K562 (cell line): Measurements from ENCODE around the gene USP15. TPM values are rescaled to one million over a fixed set of nuclear protein-coding genes. Genes with fewer than 3 reads are reported as not detected.
A peak's percentile ranks its signal among the peaks of the same experiment; 100 is the strongest.

Source experiments
- GATAD2A ChIP-seq: fragments of 450-650 bp; IDR thresholded peaks from 2 replicates; pipeline ENCODE4 v1.6.1; 2017
- HDAC2 ChIP-seq: fragments of 450-650 bp; IDR thresholded peaks from 2 replicates; pipeline ENCODE4 v1.6.1; 2016; ENCODE audit warnings: mild to moderate bottlenecking
- ILF3 ChIP-seq: fragments of 450-650 bp; IDR thresholded peaks from 2 replicates; pipeline ENCODE4 v1.6.1; 2018; ENCODE audit warnings: antibody characterized with exemption, mild to moderate bottlenecking, moderate library complexity, borderline replicate concordance
- KDM5B ChIP-seq: fragments of 200-600 bp; sonication (generic); IDR thresholded peaks from 2 replicates; pipeline ENCODE4 v1.6.1; 2012; ENCODE audit warnings: low read depth, mild to moderate bottlenecking, moderate library complexity, low read length, control low read depth, inconsistent platforms; ENCODE audit not compliant: insufficient replicate concordance
- MYBL2 ChIP-seq, 2 experiments: fragments of 450-650 bp in 1 of 2; sonication (generic) in 1 of 2; formaldehyde crosslinking in 1 of 2; IDR thresholded peaks; 2 replicates each; pipeline versions ENCODE4 v1.6.1 to v1.8.1; 2017 to 2022; ENCODE audit warnings: borderline replicate concordance in 1 of 2, inconsistent platforms in 1 of 2, low read depth in 1 of 2, mild to moderate bottlenecking in 1 of 2, missing genetic modification reagents in 1 of 2, moderate library complexity in 1 of 2
- NCOA4 ChIP-seq: fragments of 450-650 bp; IDR thresholded peaks from 2 replicates; pipeline ENCODE4 v1.6.1; 2018; ENCODE audit warnings: mild to moderate bottlenecking; ENCODE audit not compliant: partially characterized antibody
- PHF20 ChIP-seq: fragments of 450-650 bp; IDR thresholded peaks from 2 replicates; pipeline ENCODE4 v1.6.1; 2018; ENCODE audit not compliant: partially characterized antibody
- RHOXF2B ChIP-seq: fragments of 250-450 bp; sonication (Bioruptor Pico); conservative IDR thresholded peaks from 2 replicates; pipeline ENCODE4 v1.5.1; 2021
- RUNX1 ChIP-seq: sonication (generic); IDR thresholded peaks from 2 replicates; pipeline ENCODE4 v1.6.1; 2016; ENCODE audit warnings: antibody characterized with exemption, low read depth
- SMAD4 ChIP-seq: fragments of 250-450 bp; sonication (Bioruptor Pico); conservative IDR thresholded peaks from 2 replicates; pipeline ENCODE4 v1.8.0; 2021; ENCODE audit warnings: inconsistent platforms, mild to moderate bottlenecking, moderate library complexity
- XRCC3 ChIP-seq: fragments of 450-650 bp; IDR thresholded peaks from 2 replicates; pipeline ENCODE4 v1.6.1; 2017; ENCODE audit warnings: mild to moderate bottlenecking, moderate library complexity
- ZNF311 ChIP-seq: fragments of 250-450 bp; sonication (Bioruptor Pico); IDR thresholded peaks from 2 replicates; pipeline ENCODE4 v1.4.0; 2020; ENCODE audit warnings: mild to moderate bottlenecking, moderate library complexity
- ZNF780A ChIP-seq: fragments of 250-450 bp; sonication (Bioruptor Pico); IDR thresholded peaks from 2 replicates; pipeline ENCODE4 v1.5.0; 2021; ENCODE audit warnings: mild to moderate bottlenecking
- polyA plus RNA-seq, 8 experiments: library from polyadenylated mRNA; depleted of rRNA in 4 of 8; stranded (reverse) in 5 of 8; unstranded in 3 of 8; fragments of >200 nt; fragmentation: Nextera tagmentation in 2 of 8; fragmentation: Illumina TruSeq in 1 of 8; extraction: Ambion mirVana in 2 of 8; extraction: Trizol in 1 of 8; gene quantifications; 2 replicates each; pipeline versions ENCODE4 v1.2.1 to v1.2.3, GENCODE V29; 2011 to 2014; ENCODE audit warnings: inconsistent platforms in 1 of 8, missing spikeins in 1 of 8
- total RNA-seq, 7 experiments: library from RNA; depleted of rRNA in 6 of 7; stranded (reverse); fragments of >200 nt in 6 of 7; fragmentation: Illumina TruSeq in 2 of 7; extraction: Trizol in 2 of 7; gene quantifications; 2 replicates each; pipeline versions ENCODE4 v1.2.1 to v1.2.3, GENCODE V29; 2011 to 2021; ENCODE audit warnings: low replicate concordance in 1 of 7
- TF ChIP-seq, protein P1 (sequence below): sonication (generic); formaldehyde crosslinking; IDR thresholded peaks from 2 replicates; pipeline ENCODE4 v1.8.0; 2022; ENCODE audit warnings: missing genetic modification reagents, mild to moderate bottlenecking, moderate library complexity, borderline replicate concordance
- TF ChIP-seq, protein P2 (sequence below): fragments of 250-450 bp; sonication (Bioruptor Pico); IDR thresholded peaks from 2 replicates; pipeline ENCODE4 v1.8.0; 2021; ENCODE audit warnings: moderate library complexity, mild to moderate bottlenecking, inconsistent platforms
- TF ChIP-seq, protein P3 (sequence below): IDR thresholded peaks from 2 replicates; pipeline ENCODE4 v1.6.1; 2016; ENCODE audit warnings: missing genetic modification characterization, missing compliant biosample characterization
- TF ChIP-seq, protein P4 (sequence below): fragments of 250-450 bp; sonication (Bioruptor Pico); IDR thresholded peaks from 2 replicates; pipeline ENCODE4 v1.5.0; 2021; ENCODE audit warnings: mild to moderate bottlenecking, moderate library complexity
- TF ChIP-seq, protein P5 (sequence below): fragments of 450-650 bp; formaldehyde crosslinking; IDR thresholded peaks from 2 replicates; pipeline ENCODE4 v1.4.0; 2022; ENCODE audit warnings: missing genetic modification characterization

Gene USP15
- total and polyA plus RNA-seq, 9 of the 15 experiments (the other 6 are each of a cell fraction or from before 2014, with no cell fraction given): 140 to 272 (median 182) TPM

DNA sequence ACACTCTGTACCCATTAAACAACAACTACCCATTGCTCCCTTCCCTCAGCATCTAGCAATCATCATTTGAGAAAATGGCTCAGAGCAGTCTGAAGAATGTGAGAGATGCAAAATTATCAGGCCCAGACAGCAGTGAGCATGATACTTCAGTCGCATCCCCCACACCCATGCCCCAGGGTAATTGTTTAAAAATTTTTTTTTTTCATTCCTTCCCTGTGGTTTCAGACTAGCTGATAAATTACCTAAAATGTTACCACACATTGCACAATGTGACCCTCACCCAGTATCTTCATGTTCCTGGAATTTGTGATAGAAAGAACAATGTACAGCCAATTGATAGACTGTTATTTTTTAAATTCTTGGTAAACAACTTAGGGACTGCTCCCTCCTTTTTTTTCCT lies 11.3 kb upstream of the USP15 start (continued):
- TF ChIP-seq PHF20 (no peak), RUNX1 (no peak), SMAD4 (CRISPR knock-in tag) (peak; percentile 96), ZNF311 (CRISPR knock-in tag) (no peak; the same call in 1 of the 2 replicates), NCOA4 (no peak), HDAC2 (peak; percentile 61; the same call in 1 of the 2 replicates), XRCC3 (no peak), MYBL2 (IDR thresholded peaks at IDR 0.05; ENCODE audit: low read depth) (peak; percentile 79), MYBL2 (CRISPR knock-in tag; IDR thresholded peaks at IDR 0.05; ENCODE audit: borderline replicate concordance) (no peak), KDM5B (no peak), ILF3 (no peak), RHOXF2B (CRISPR knock-in tag) (no peak), ZNF780A (no peak), GATAD2A (no peak)
- TF ChIP-seq, protein P1, sequence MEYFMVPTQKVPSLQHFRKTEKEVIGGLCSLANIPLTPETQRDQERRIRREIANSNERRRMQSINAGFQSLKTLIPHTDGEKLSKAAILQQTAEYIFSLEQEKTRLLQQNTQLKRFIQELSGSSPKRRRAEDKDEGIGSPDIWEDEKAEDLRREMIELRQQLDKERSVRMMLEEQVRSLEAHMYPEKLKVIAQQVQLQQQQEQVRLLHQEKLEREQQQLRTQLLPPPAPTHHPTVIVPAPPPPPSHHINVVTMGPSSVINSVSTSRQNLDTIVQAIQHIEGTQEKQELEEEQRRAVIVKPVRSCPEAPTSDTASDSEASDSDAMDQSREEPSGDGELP: no peak
- TF ChIP-seq, protein P2, sequence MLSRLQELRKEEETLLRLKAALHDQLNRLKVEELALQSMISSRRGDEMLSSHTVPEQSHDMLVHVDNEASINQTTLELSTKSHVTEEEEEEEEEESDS (CRISPR knock-in tag): no peak
- TF ChIP-seq, protein P3, sequence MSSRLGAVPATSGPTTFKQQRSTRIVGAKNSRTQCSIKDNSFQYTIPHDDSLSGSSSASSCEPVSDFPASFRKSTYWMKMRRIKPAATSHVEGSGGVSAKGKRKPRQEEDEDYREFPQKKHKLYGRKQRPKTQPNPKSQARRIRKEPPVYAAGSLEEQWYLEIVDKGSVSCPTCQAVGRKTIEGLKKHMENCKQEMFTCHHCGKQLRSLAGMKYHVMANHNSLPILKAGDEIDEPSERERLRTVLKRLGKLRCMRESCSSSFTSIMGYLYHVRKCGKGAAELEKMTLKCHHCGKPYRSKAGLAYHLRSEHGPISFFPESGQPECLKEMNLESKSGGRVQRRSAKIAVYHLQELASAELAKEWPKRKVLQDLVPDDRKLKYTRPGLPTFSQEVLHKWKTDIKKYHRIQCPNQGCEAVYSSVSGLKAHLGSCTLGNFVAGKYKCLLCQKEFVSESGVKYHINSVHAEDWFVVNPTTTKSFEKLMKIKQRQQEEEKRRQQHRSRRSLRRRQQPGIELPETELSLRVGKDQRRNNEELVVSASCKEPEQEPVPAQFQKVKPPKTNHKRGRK (tag): no peak
- TF ChIP-seq, protein P4, sequence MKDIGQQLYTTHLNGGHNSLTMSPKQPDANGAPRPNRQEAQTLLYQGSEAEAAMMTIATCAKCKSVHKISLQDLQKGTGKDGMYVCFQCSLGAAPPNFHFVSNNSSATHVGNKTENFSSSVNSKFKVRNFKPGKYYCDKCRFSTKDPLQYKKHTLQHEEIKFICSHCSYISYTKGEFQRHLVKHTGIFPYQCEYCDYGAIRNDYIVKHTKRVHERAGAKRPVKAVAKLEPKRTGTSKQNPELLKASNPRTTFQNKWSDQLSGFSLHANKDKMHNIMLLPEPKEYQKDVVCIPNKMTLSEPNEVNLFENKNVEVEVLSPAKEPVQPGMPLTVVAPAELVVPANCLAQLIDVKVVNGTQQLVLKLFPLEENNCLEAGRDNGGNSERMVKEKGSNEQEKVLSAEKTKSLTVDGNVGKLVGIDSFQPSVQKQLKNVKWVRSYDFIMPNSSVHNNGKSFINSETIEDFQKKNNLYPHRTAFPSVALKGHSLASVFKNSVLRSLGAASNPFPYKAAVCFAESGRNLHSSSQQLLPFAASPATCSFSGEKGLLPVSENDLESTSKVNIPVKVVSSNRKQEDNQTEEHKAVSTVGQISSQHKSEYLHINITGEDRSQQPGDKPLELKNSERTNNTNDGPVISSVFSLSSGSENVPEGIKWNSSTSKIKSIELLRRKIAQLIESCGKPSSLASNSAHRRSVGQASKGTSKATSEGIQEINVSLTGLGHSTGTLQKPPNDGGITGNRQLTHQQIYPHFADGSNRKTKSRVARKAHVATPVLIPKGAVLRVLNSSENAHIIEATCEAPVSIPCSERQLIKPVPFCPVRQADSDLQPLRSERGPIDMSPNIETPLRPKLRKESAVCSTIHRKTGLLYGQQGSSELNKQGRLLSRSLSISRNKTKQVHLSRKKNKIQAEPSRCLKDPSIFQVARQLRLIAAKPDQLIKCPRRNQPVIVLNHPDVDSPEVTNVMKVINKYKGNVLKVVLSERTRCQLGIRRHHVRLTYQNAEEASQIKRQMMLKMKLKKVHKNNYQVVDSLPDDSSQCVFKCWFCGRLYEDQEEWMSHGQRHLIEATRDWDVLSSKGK (CRISPR knock-in tag): no peak
- TF ChIP-seq, protein P5, sequence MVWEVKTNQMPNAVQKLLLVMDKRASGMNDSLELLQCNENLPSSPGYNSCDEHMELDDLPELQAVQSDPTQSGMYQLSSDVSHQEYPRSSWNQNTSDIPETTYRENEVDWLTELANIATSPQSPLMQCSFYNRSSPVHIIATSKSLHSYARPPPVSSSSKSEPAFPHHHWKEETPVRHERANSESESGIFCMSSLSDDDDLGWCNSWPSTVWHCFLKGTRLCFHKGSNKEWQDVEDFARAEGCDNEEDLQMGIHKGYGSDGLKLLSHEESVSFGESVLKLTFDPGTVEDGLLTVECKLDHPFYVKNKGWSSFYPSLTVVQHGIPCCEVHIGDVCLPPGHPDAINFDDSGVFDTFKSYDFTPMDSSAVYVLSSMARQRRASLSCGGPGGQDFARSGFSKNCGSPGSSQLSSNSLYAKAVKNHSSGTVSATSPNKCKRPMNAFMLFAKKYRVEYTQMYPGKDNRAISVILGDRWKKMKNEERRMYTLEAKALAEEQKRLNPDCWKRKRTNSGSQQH (CRISPR knock-in tag): 0 out of 2 replicates have a peak, but pooled peaks have one; percentile 70
